GM21515 (cell line): ENCODE measurements around the gene SLC37A2.

Source experiments
- ATAC-seq: cut with Tn5 transposase; IDR thresholded peaks from one replicate; pipeline ENCODE4 v1.9.1; 2021; ENCODE audit not compliant: unreplicated experiment

The SLC37A2 gene

DNA sequence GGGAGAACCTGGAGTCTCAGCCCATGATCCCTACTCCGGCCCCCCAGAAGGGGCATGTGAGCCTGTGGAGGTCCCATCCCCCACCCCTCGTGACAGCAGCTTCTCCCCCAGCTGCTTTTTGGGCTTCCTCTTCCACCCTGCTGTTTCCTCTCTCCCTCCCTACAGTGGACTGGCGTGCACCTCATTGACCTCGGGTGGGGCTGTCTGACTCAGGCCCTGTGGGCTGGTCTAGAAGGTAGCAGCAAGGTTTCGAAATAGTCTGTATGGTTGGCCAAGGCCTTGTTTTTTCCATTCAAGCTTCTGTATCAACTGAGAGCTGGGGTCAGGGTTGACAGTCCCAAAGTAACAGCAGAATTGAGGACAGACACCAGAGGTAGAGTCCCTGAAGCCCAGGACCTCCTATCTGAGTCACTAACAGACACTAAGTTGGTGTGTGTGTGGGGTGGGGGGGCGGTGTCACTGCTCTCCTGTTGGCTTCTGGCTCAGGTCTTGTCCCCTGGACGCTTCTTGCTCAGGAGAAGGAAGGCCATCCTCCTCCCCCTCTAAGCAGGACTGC, 7.7 kb downstream of the SLC37A2 start:
- ATAC-seq, result peak; percentile 62

DNA sequence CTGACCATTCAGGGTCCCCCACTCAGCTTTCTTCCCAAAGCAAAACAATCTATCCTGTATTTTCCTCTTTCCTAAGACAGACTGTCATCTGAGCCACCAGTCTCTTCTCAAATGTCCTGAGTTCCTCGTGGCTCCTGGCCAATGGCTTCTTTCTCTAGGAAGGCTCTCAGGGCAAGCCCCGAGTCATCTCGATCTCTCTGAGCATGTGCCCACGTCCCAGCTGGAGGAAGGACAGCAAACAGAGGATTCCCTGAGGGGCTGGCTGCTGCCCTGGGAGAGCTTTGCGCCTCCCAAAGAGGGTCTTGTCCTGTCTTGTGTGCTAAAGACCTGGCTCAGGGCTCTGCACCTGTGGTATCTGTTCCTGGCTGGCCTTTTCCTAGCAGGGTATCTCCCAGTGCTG, 8.3 kb downstream of the SLC37A2 start:
- no peak for ATAC-seq

DNA sequence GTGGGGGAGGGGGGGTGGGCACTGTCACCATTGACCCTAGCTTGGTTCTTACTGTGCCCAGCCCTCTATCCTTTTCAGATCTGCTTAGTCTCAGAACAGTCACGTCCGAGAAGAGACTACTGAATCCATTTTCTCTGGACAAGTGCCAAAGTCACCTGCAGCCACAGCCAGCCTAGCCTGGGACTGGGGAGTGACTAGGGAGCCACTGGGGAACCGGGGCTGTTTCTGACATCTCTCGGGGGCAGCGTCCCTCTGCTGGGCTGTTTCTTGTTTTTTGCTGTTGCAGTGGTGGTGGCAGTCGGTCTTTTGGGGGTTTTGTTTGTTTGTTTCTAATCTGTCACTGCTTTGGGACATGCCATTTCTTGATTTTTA, 8.7 kb downstream of the SLC37A2 start:
- no peak for ATAC-seq

DNA sequence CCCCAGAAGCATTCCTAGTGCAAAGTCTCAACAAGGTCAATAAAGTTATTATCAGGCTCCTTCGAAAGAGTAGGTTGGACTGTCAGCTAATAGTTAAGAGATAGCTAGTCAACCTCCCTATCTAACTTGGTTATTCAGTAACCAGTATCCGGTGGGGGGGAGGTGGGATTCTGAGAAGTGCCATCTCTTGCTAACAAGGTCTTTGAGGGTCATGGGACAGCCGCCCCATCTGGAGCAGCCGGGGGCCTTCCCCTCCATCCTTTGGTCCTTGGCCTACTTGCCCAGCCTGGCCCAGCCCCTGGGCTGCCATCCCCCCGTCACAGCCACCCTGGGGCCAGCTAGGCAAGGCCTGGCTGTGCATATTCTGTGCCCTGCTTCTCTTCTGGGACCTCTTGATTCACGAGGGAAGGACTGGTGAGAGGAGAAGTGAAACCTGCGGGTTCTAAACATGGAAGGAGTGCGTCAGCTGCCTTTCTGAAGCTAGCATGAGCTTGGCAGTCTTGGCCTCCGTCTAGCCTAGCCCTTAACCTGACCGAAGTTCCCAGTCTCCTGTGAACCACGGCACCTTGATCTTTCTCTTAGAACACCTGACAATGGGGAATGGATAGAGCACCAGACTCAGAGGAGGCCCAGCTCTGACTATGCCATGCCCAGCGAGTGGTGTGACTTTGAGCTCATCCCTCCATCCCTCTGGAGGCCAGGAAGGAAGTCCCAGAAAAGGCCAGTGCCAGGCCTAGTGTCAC, 9.3 kb downstream of the SLC37A2 start:
- ATAC-seq, result peak; percentile 84

GRCh38 chr11:125072961-125073590, 10.0 kb downstream of the SLC37A2 start:
- ATAC-seq, result no peak

- no peak for ATAC-seq
These were observed 10.7 kb downstream of the SLC37A2 start for GRCh38 chr11:125073616-125074483.

GRCh38 chr11:125074511-125075241, 11.6 kb downstream of the SLC37A2 start:
- no peak for ATAC-seq

DNA sequence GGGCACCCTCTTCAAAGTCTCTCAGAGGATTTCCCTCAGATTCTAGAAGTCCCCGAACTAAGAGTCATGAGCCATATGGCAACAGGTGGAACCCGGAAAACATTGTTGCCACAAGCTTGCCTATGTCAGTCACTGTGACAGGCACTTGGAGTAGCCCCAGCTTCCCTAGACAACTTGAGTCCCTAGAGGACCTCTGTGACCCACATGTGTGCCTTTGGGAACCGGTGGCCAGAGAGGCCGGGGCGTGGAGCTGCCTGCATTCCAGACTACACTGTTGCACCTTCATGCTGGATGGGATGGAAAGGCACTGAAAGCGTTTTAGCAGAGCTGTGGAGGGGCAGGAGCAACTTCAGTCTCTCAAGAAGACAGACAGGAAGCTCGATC, 12.1 kb downstream of the SLC37A2 start:
- ATAC-seq, result no peak

GRCh38 chr11:125075900-125076317, 12.8 kb downstream of the SLC37A2 start:
- no peak for ATAC-seq

GRCh38 chr11:125076378-125076945, 13.4 kb downstream of the SLC37A2 start:
- no peak for ATAC-seq

DNA sequence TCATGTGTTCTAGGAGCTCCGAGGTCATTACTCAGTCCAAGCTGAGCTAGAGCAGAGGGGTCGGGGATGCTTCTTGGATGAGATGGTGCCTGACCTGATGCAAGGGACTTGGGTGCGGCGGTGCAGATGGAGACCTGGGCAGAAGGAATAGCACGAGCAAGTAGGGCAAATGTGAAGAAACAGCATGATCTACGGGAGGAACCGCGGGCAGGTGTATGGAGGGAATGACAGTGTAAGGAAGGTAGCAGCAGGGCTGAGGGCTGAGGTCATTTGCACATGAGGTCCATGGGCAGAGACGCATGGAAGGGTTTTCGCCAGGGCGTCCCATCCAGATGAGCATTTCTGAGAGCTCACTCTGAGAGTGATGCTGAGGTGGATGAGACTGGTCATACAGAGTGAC, 14.9 kb downstream of the SLC37A2 start:
- no peak for ATAC-seq

- ATAC-seq, result no peak
These were observed 15.5 kb downstream of the SLC37A2 start for GRCh38 chr11:125078516-125079140.

- ATAC-seq, result no peak
These were observed 16.2 kb downstream of the SLC37A2 start for GRCh38 chr11:125079151-125079877.

DNA sequence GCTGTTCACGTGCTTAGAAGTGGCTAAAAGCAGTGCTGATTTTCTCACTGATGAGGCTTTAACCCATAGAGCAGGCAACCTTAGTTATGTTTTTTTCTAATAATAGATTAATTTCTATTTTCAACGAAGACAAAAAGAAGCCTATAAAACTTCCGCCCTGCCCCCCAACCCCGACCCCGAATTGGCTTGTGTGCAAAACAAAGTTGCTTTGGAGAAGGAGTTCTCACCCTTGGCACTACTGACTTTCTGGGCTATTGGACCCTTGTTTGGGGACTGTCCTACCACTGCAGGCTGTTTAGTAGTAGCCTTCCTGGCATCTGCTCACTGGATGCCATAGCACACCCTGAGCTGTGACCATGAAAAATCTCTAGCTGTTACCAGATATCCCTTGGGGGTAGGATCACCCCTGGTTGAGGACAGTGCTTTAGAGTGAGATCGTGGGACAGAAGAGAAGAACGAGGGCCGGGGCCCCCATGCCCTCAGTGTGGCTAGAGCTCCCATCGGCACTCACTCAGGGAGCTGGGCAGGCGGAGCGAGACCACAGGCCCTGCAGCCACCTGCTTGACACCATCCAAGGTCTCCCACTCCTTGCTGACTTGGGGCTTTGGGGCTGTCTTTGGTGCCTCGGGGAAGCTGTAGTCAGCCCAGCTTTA, 16.9 kb downstream of the SLC37A2 start:
- ATAC-seq, result no peak

- ATAC-seq, result no peak
These were observed 17.4 kb downstream of the SLC37A2 start for GRCh38 chr11:125080531-125080911.

DNA sequence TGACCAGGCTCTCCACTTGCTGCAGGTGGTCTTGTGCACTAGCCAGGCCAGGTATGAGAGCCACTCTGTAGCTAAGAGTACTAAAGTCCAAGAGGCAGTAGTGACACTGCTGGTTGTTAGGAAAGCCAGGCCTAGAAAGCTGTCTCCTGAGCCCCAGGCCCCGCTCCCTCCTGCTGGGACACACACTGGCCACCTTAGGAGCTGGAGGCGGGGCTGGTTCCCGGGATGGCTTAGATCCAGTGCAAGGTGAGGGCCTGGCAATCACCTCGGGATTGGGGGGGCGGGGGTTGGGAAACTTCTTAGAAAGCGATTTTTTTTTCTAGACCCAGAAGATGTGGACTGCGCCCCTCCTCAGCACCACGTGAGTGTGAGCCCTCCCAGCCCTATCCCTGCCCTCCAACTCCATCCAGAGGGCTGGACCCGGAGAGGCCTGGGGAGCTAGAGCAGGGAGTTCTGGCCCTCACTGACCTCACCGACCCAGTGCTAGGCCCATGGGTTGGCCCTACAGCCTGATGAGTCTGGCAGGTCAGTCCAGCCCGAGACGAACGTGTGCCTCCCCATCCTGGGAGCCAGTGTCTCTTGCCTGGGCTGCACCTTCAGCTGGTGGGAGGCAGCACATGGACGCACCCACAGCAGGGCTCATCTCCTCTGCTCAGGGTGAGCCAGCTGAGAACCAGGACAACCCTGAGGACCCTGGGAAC, 18.1 kb downstream of the SLC37A2 start:
- no peak for ATAC-seq

GRCh38 chr11:125082040-125082439, 18.9 kb downstream of the SLC37A2 start:
- no peak for ATAC-seq

GRCh38 chr11:125082611-125083311, 19.7 kb downstream of the SLC37A2 start:
- no peak for ATAC-seq
